Measurements from ENCODE around the gene MLYCD.

The MLYCD gene

DNA sequence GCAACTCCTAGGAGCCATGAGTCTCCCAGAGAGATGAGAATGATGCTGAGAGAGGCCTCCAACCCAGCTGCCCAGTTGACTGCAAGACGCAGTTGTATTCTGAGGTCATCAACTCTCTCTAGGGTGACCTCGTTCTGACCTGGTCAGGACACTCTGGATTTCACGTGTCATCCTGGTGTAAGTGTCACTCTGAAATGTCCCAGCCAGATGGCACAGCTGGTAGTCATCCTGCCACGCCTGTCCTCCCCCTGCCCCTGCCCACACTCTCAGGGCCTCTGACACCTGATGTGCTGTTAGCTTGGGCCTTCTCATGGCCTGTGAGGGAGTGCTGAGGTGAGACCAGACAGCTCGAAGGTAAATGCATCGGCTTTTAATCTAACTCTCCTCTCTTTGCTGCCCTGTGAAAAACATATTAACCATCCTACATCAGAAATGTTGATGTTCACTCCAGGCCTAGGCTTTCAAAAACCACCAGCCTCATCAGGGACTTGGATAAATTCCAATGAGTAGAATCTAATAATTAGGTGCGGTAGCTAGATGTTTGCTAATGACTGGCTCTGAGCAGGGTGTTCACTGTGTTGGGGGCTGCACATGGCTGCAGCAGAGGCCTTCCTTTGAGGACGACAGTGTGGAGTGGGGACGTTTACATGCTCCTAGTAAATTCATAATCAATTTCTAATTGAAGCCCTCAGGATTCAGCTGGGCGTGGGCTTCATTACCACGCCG is 13.8 kb downstream of the MLYCD start:
- no peaks in the 10 kb centered on the region for H3K4me1 ChIP-seq (ENCODE audit: control insufficient read depth, insufficient read depth, low read length, unreplicated experiment)
- no peak overlapping the region for H3K27ac ChIP-seq (ENCODE audit: low read depth, low read length)
- no peaks in the 10 kb centered on the region for H3K79me2 ChIP-seq (ENCODE audit: control insufficient read depth, insufficient read depth, low read length, unreplicated experiment)
- H3K27me3 ChIP-seq (ENCODE audit: insufficient read depth, low read length), result no peaks in the 10 kb centered on the region
- peaks cover 6% of the 10 kb centered on the region; the same call in 1 of the 2 replicates for H3K36me3 ChIP-seq (ENCODE audit: insufficient read depth, low read length)
- H3K4me3 ChIP-seq (ENCODE audit: low read depth, low read length), result no peak overlapping the region
- H2AFZ ChIP-seq (ENCODE audit: low read length, unreplicated experiment), result no peak overlapping the region

DNA sequence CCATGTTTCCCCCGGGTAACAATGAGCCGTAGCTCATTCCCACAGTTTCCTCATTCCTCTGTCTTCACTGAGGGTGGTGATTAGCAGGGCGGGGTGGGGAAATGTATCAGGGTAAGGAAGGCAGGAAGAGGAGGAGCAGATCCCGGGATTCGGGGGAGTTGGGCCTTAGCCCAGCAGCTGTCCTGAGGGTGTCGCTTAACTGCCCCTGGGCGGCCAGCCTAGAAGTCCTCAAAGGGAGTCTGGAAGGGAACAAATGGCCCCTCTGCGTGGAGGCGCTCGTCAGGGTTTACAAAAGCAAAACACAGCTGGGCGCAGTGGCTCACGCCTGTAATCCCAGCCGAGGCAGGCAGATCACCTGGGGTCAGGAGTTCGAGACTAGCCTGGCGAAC is 14.3 kb downstream of the MLYCD start:
- peaks cover 12% of the 10 kb centered on the region; the same call in 1 of the 2 replicates for H3K36me3 ChIP-seq (ENCODE audit: insufficient read depth, low read length)
- H3K4me3 ChIP-seq (ENCODE audit: low read depth, low read length), result no peak overlapping the region
- no peaks in the 10 kb centered on the region for H3K79me2 ChIP-seq (ENCODE audit: control insufficient read depth, insufficient read depth, low read length, unreplicated experiment)
- no peaks in the 10 kb centered on the region for H3K4me1 ChIP-seq (ENCODE audit: control insufficient read depth, insufficient read depth, low read length, unreplicated experiment)
- H3K27me3 ChIP-seq (ENCODE audit: insufficient read depth, low read length), result no peaks in the 10 kb centered on the region
- no peak overlapping the region for H3K27ac ChIP-seq (ENCODE audit: low read depth, low read length)
- no peak overlapping the region for H2AFZ ChIP-seq (ENCODE audit: low read length, unreplicated experiment)

DNA sequence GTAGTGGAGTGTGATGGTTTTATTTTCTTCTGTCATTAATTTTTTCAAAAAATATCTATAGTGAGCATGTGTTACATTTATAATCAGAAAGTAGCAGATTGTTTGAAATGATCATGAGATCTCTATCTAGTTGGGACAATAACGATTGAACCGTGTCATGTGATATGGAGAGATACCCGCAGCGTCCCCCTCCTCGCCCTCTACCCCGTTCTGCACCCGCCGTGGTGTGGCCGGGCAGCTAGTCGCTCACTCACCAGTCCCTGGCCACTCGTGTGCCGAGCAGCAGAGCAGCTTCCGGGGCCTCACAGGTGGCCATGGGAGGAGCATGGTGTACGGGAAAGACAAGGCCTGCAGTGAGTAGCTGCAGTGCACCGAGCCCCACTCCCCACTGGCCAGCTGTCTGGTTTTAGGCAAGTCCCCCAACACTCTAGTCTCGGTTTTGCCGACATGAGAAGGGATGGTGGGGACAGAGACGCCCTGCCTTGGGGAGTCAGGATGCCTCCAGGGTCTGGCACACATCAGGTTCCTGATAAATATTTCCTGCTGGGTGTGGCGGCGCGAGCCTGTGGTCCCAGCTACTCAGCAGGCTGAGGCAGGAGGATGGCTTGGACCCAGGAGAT is 15.3 kb downstream of the MLYCD start:
- Histone ChIP-seq H3K27me3 (ENCODE audit: insufficient read depth, low read length) (no peaks in the 10 kb centered on the region), H3K36me3 (ENCODE audit: insufficient read depth, low read length) (peaks cover 14% of the 10 kb centered on the region; the same call in 1 of the 2 replicates), H3K27ac (ENCODE audit: low read depth, low read length) (no peak overlapping the region), H3K4me1 (ENCODE audit: control insufficient read depth, insufficient read depth, low read length, unreplicated experiment) (no peaks in the 10 kb centered on the region), H3K4me3 (ENCODE audit: low read depth, low read length) (no peak overlapping the region), H2AFZ (ENCODE audit: low read length, unreplicated experiment) (no peak overlapping the region), H3K79me2 (ENCODE audit: control insufficient read depth, insufficient read depth, low read length, unreplicated experiment) (no peaks in the 10 kb centered on the region)

DNA sequence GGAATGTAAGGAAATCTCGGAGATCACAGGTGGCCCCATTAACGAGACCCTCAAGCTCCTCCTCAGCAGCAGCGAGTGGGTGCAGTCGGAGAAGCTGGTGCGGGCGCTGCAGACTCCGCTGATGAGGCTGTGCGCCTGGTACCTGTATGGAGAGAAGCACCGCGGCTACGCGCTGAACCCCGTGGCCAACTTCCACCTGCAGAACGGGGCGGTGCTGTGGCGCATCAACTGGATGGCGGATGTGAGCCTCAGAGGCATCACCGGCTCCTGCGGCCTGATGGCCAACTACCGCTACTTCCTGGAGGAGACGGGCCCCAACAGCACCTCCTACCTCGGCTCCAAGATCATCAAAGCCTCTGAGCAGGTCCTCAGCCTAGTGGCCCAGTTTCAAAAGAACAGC is 16.2 kb downstream of the MLYCD start:
- H2AFZ ChIP-seq (ENCODE audit: low read length, unreplicated experiment), result no peak overlapping the region
- H3K36me3 ChIP-seq (ENCODE audit: insufficient read depth, low read length), result peaks cover 14% of the 10 kb centered on the region; the same call in 1 of the 2 replicates
- no peaks in the 10 kb centered on the region for H3K4me1 ChIP-seq (ENCODE audit: control insufficient read depth, insufficient read depth, low read length, unreplicated experiment)
- no peak overlapping the region for H3K4me3 ChIP-seq (ENCODE audit: low read depth, low read length)
- H3K27ac ChIP-seq (ENCODE audit: low read depth, low read length), result no peak overlapping the region
- H3K79me2 ChIP-seq (ENCODE audit: control insufficient read depth, insufficient read depth, low read length, unreplicated experiment), result no peaks in the 10 kb centered on the region
- no peaks in the 10 kb centered on the region for H3K27me3 ChIP-seq (ENCODE audit: insufficient read depth, low read length)

DNA sequence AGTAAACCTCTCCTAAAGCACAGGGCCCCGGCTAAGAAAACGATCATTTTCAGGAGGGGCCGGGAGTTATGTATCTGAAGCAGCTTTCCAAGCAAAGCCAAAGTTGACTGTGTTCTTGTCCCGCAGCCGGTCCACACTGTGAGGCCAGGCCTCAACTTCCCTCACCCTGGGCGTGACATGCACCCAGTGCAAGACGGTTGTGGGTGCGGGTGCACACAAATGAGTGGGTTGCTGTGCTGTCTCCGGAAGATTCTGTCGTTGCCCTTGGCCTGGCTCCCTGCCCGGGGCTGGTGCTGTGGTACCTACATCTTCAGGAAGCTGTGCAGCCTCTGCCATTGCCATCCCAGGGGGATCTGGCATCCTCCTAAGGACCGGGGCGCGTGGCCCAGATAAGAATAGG is 16.6 kb downstream of the MLYCD start:
- Histone ChIP-seq H3K27ac (ENCODE audit: low read depth, low read length) (no peak overlapping the region), H3K4me1 (ENCODE audit: control insufficient read depth, insufficient read depth, low read length, unreplicated experiment) (no peaks in the 10 kb centered on the region), H3K79me2 (ENCODE audit: control insufficient read depth, insufficient read depth, low read length, unreplicated experiment) (no peaks in the 10 kb centered on the region), H3K27me3 (ENCODE audit: insufficient read depth, low read length) (no peaks in the 10 kb centered on the region), H2AFZ (ENCODE audit: low read length, unreplicated experiment) (no peak overlapping the region), H3K36me3 (ENCODE audit: insufficient read depth, low read length) (peaks cover 14% of the 10 kb centered on the region; the same call in 1 of the 2 replicates), H3K4me3 (ENCODE audit: low read depth, low read length) (no peak overlapping the region)

DNA sequence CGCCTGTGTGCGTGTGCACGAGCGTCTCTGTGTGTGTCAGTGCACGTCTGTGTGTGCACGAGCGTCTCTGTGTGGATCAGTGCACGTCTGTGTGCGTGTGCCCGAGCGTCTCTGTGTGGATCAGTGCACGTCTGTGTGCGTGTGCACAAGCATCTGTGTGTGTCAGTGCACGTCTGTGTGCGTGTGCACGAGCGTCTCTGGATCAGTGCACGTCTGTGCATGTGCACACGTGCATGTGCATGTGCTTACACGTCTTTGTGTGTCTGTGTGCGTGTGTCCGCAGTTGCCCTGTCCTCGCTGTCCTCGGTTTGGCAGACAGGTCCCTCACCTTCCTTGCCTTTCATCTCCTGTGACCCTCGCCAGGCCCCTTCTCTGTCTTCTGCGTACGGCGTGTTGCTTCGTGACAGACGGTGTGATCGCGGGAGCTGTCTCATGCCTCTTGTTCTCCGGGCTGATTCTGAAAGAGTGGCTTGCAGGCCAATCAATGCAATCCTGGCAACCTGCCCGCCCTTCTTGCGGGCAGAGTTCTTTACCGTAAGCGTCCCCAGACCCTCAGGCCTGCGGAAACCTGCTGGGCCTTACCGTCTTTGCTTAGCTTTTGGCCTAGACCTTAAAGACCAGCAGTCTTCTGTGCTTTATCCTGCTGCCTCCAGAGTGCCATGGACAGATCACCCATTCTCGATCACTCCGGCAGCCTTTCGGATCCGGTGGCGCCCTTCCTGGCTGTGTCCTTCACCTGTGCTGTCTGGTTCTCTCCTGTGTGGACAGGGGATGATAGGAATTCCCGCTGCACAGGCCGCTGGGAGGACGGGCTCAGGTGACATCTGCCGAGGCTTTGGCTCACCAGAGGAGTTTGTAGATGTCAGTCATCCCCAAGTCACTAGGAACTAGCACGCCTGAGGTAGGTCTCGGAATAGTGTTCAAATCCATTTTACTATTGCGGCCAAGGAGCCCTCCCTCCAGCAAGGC is 18.5 kb downstream of the MLYCD start:
- Histone ChIP-seq H3K79me2 (ENCODE audit: control insufficient read depth, insufficient read depth, low read length, unreplicated experiment) (no peaks in the 10 kb centered on the region), H3K4me3 (ENCODE audit: low read depth, low read length) (no peak overlapping the region), H3K27ac (ENCODE audit: low read depth, low read length) (no peak overlapping the region), H3K4me1 (ENCODE audit: control insufficient read depth, insufficient read depth, low read length, unreplicated experiment) (no peaks in the 10 kb centered on the region), H3K36me3 (ENCODE audit: insufficient read depth, low read length) (peaks cover 14% of the 10 kb centered on the region; the same call in 1 of the 2 replicates), H3K27me3 (ENCODE audit: insufficient read depth, low read length) (no peaks in the 10 kb centered on the region), H2AFZ (ENCODE audit: low read length, unreplicated experiment) (no peak overlapping the region)

DNA sequence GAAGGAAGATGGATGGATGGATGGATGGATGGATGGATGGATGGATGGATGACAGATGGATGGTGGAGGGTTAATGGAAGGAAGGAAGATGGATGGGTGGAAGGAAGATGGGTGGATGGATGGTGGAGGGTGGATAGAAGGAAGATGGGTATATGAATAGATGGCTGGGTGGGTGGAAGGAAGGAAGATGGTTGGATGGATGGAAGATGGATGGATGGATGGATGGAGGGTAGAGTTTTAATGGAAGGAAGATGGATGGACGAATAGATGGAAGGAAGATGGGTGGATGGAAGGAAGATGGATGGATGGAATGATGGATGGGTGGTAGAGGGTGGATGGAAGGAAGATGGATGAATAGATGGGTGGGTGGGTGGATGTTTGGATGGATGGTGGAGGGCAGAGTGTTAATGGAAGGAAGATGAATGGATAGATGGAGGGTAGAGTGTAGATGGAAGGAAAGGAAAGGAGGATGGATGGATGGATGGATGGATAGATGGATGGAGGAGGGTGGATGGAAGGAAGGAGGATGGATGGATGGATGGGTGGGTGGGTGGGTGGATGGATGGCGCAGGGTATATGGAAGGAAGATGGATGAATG is 22.1 kb downstream of the MLYCD start:
- Histone ChIP-seq H3K27me3 (ENCODE audit: insufficient read depth, low read length) (no peaks in the 10 kb centered on the region), H3K4me1 (ENCODE audit: control insufficient read depth, insufficient read depth, low read length, unreplicated experiment) (no peaks in the 10 kb centered on the region), H3K79me2 (ENCODE audit: control insufficient read depth, insufficient read depth, low read length, unreplicated experiment) (no peaks in the 10 kb centered on the region), H2AFZ (ENCODE audit: low read length, unreplicated experiment) (no peak overlapping the region), H3K27ac (ENCODE audit: low read depth, low read length) (no peak overlapping the region), H3K36me3 (ENCODE audit: insufficient read depth, low read length) (peaks cover 9% of the 10 kb centered on the region; the same call in 1 of the 2 replicates), H3K4me3 (ENCODE audit: low read depth, low read length) (no peak overlapping the region)

DNA sequence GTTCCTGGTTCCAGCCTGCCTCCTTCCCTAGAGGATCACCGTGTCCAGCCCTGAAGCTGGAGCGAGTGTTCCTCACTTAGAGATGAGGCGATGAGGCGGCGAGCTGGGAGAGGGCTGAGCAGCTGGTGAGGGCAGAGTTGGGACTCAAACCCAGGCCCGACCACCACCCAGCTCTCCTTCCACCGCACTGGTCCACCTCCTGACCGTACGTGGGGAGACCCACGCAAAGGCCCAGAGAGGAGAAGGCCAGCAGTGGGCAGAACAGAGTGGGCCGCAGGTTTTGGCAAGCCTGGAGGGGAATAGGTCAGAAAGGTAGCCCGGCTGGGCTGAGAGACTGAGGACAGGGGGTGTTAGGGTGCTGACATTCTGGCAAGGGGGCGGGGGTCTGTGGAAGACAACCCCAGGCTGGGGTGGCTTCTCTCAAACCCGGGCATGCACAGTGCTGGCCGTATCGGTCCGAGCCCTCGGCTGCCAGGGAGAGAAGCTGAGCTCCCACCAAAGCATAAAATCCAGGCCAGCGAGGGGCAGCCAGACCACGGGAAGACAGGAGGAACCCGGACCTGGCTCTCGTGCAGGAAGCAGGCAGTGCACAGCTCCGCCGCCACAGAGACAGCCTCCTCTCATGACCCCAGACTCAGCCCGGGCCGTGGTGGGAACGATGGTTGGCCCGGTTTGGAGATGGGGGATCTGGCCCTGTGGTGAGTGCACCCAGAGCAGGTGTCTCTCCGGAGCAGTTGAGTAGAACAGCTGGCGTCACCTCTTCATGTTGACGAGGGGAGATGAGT is 24.9 kb downstream of the MLYCD start:
- Histone ChIP-seq H3K27me3 (ENCODE audit: insufficient read depth, low read length) (no peaks in the 10 kb centered on the region), H3K27ac (ENCODE audit: low read depth, low read length) (no peak overlapping the region), H3K79me2 (ENCODE audit: control insufficient read depth, insufficient read depth, low read length, unreplicated experiment) (no peaks in the 10 kb centered on the region), H3K36me3 (ENCODE audit: insufficient read depth, low read length) (no peaks in the 10 kb centered on the region), H3K4me1 (ENCODE audit: control insufficient read depth, insufficient read depth, low read length, unreplicated experiment) (peaks cover 15% of the 10 kb centered on the region), H2AFZ (ENCODE audit: low read length, unreplicated experiment) (no peak overlapping the region), H3K4me3 (ENCODE audit: low read depth, low read length) (no peak overlapping the region)

DNA sequence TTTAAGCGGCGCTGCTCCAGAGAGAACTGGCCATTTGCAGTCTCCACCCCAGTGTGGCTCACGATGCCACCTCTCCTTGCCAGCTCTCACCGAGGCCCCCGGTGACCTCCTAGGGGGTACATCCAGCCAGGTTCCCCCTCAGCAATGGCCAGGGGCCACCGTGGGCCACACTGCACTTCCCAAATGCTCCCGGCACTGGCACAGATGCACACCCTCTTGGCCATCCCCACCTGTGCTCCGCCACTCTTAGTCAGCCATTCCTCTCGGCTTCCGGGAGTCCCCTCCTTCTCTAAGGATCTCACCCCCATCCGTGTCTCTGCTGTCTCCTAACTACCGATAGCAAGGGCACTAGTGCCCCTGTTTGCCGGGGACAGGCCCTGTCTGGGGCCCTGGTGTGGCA is 25.8 kb downstream of the MLYCD start:
- Histone ChIP-seq H2AFZ (ENCODE audit: low read length, unreplicated experiment) (no peak overlapping the region), H3K4me3 (ENCODE audit: low read depth, low read length) (no peak overlapping the region), H3K36me3 (ENCODE audit: insufficient read depth, low read length) (no peaks in the 10 kb centered on the region), H3K27ac (ENCODE audit: low read depth, low read length) (no peak overlapping the region), H3K79me2 (ENCODE audit: control insufficient read depth, insufficient read depth, low read length, unreplicated experiment) (no peaks in the 10 kb centered on the region), H3K4me1 (ENCODE audit: control insufficient read depth, insufficient read depth, low read length, unreplicated experiment) (peaks cover 16% of the 10 kb centered on the region), H3K27me3 (ENCODE audit: insufficient read depth, low read length) (no peaks in the 10 kb centered on the region)

Measured in ACC112 (cell line).